AG10803 (cell line): ENCODE data around the gene ARPC2.

Source experiments
- DNase-seq: peaks from one replicate; pipeline ENCODE4 v3.0.0; 2010; ENCODE audit warnings: low read depth
- H3K4me3 ChIP-seq: 2 replicates; pipeline ENCODE4 v1.5.1; 2011; ENCODE audit warnings: mild to moderate bottlenecking, low read length, control low read depth
- TF ChIP-seq, protein P1 (sequence below): conservative IDR thresholded peaks from 2 replicates; pipeline ENCODE4 v1.5.1; 2011; ENCODE audit warnings: mild to moderate bottlenecking, low read length, control low read depth, inconsistent platforms

ARPC2 gene

DNA sequence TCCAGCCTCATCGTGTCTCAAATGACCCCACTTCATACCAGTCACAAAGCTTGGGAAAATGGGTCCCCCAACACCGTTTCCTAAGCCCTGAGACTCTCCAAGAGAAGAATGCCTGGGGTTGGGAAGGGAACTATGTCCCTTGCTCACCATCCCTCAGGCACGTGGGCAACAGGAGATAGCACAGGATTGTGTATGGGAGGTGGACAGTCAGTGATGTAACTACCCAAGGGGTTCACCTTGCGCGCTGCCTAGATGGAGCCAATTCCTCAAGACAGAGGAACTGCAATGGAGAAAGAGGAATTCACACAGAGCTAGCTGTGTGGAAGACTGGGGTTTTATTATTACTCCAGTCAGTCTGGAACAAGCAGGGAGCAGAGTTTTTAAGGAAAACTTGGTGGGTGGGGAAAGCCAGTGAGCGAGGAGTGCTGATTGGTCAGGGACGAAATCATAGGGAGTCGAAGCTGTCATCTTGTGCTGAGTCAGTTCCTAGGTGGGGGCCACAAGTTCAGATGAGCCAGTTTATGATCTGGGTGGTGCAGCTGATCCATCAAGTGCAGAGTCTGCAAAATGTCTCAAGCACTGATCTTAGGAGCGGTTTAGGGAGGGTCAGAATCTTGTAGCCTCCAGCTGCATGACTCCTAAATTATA is 36.4 kb upstream of the ARPC2 start:
- no peak overlapping the region for H3K4me3 ChIP-seq
- TF ChIP-seq, protein P1, sequence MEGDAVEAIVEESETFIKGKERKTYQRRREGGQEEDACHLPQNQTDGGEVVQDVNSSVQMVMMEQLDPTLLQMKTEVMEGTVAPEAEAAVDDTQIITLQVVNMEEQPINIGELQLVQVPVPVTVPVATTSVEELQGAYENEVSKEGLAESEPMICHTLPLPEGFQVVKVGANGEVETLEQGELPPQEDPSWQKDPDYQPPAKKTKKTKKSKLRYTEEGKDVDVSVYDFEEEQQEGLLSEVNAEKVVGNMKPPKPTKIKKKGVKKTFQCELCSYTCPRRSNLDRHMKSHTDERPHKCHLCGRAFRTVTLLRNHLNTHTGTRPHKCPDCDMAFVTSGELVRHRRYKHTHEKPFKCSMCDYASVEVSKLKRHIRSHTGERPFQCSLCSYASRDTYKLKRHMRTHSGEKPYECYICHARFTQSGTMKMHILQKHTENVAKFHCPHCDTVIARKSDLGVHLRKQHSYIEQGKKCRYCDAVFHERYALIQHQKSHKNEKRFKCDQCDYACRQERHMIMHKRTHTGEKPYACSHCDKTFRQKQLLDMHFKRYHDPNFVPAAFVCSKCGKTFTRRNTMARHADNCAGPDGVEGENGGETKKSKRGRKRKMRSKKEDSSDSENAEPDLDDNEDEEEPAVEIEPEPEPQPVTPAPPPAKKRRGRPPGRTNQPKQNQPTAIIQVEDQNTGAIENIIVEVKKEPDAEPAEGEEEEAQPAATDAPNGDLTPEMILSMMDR: no peak
- DNase-seq: no peak

DNA sequence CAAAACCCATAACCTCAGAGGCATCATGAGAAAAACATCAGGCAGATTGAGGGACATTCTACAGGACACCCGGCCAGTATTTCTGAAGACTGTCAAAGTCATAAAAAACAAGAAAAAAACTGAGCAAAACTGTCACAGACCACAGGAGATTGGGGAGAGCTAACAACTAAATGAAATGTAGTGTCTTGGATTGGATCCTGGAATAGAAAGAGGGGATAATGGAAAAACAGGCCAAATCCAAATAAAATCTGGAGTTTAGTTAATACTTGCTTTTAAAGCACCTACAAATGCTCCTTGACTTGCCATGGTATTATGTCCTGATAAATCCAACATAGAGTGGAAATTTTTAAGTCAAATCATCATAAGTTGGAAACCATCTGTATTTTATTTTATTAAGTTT is 32.7 kb upstream of the ARPC2 start:
- no peak overlapping the region for H3K4me3 ChIP-seq
- TF ChIP-seq, protein P1: no peak
- DNase-seq: no peak

DNA sequence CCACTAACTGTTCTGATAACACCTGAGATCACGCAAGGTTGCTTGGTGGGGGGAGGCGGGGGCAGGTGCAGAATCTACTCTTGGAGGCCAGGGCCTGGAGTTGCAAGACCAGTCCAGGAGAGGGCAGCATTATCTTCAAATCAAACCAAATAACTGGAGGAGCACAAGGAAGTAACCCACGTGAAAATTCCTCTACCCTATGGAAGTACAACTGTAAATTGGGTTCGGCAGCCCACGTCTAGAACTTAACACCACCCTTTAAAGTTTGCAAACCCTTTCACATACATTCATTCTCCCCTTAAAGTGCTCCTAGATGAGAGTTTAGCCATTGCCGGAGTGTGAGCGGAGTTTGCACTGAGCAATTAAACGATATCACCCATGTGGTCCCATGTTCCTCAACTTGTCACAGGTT is 30.6 kb upstream of the ARPC2 start:
- H3K4me3 ChIP-seq: no peak overlapping the region

DNA sequence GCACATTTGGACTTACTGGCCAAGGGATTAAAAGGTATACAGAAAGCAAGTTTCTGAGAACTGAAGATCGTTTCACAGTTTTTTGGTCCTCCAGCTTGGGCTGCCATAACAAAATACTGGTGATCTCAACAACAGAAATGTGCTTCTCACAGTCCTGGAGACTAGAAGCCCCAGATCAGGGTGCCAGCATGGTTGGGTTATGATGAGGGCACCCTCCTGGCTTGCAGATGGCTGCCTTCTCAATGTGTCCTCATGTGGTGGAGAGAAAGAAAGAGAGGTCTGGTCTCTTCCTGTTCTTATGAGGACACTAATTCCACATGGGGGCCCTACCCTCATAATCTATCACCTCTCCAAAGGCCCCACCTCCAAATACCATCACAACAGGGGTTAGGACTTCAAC is 30.1 kb upstream of the ARPC2 start:
- no peak overlapping the region for H3K4me3 ChIP-seq
- no peak for DNase-seq
- TF ChIP-seq, protein P1: no peak

More for the DNA sequence above, 30.6 kb upstream of the ARPC2 start:
- DNase-seq: peak; percentile 69
- TF ChIP-seq, protein P1: peak; percentile 84

DNA sequence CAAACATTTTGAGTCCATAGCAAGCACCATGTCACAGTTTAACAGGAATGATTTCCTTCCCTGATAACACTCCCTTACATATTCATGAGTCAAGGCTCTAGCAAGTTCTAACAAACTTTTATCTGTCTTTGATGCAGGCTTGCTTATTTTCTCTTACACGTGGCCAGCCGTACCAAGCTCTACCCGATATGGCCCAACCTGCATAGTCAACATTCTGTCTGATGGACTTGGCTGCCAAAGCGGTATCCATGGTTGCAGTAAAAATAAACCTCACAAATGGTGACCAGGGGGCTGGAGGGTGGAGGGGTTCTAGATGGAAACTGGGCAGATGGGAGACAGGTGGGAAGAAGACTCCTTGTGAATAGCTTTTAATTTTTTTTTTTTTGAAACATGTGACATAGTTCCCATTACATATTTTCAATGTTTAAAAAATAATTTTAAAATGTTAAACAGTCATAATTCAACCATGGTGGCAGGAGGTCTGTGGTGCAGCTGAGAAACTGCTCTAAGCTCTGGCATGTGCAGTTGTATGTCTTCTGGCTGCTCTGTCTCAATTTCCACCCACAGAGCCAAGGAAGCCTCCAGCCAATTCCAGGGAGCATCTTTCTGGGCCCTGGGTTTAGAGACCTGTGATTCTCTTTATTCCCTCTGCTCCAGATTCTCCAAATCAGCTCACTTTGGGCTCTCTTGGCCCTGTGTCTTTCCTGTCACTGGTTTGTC is 29.5 kb upstream of the ARPC2 start:
- no peak overlapping the region for H3K4me3 ChIP-seq
- no peak for DNase-seq
- TF ChIP-seq, protein P1: no peak

DNA sequence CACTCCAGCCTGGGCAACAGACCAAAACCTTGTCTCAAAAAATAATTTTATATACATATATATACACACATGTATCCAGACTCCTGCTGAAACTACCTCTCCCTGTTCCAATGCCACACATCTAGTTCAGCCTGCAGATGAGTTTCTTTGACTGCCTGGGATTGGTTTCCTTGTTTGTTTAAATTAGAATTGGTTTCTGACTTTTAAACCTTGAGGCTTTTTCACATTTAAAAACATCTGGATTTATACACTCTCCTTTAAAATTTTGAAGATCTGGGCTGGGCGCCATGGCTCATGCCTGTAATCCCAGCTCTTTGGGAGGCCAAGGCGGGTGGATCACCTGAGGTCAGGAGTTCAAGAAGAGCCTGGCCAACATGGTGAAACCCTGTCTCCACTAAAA is 28.5 kb upstream of the ARPC2 start:
- DNase-seq: no peak
- H3K4me3 ChIP-seq: no peak overlapping the region
- TF ChIP-seq, protein P1: no peak

DNA sequence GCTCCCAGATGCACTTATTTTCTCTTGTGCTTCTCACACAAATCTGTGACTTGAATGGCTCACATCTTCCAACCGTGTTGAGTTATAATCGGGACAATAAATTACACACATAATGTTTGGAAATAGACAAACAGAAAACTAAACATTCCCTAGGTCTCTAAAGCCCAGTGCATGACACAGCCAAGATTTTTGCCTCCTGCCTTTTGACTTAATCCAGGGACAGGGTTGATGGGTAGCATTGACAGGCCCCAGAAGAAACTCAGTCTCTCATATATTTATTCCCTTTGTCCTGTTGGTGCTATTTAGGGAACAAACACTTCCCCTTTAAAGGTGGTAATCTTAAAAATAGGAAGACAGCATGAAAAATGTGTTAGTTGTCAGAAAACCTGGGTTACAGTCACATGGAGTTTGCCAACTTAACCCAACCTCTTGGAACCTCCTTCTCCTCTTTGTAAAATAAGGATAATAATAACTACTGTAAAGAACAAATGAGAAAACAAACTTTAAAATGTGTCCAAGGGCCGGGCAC is 24.0 kb upstream of the ARPC2 start:
- DNase-seq: no peak
- H3K4me3 ChIP-seq: no peak overlapping the region
- TF ChIP-seq, protein P1: no peak
